HG03095 (cell line): Measurements from ENCODE around the gene SMC1B.
"Not testable (repeated sequence)": the region's sequence is repeated elsewhere in the genome, so short reads cannot be mapped to it uniquely, and the experiment has no call there.

Experiments used
- ATAC-seq: cut with Tn5 transposase; IDR thresholded peaks from one replicate; pipeline ENCODE4 v1.9.1; 2021; ENCODE audit warnings: moderate library complexity; ENCODE audit not compliant: unreplicated experiment

Gene SMC1B

GRCh38 chr22:45421349-45422055, 8.1 kb upstream of the SMC1B start:
- no peak for ATAC-seq

GRCh38 chr22:45420539-45420938, 7.1 kb upstream of the SMC1B start:
- no peak for ATAC-seq

GRCh38 chr22:45420011-45420410, 6.6 kb upstream of the SMC1B start:
- no peak for ATAC-seq

- ATAC-seq = no peak
These were observed 5.4 kb upstream of the SMC1B start for GRCh38 chr22:45418770-45419138.

- ATAC-seq = no peak
These were observed 4.8 kb upstream of the SMC1B start for GRCh38 chr22:45418056-45418769.

GRCh38 chr22:45413013-45413367, 409 bp downstream of the SMC1B start:
- ATAC-seq = no peak

GRCh38 chr22:45407793-45408192, 5.6 kb downstream of the SMC1B start:
- no peak for ATAC-seq

- no peak for ATAC-seq
These were observed 10.9 kb downstream of the SMC1B start for GRCh38 chr22:45402466-45402985.

GRCh38 chr22:45399712-45400445, 13.5 kb downstream of the SMC1B start:
- ATAC-seq = no peak

GRCh38 chr22:45398214-45398613, 15.2 kb downstream of the SMC1B start:
- no peak for ATAC-seq

- no peak for ATAC-seq
These were observed 15.6 kb downstream of the SMC1B start for GRCh38 chr22:45397806-45398205.

- ATAC-seq = no peak
These were observed 23.9 kb downstream of the SMC1B start for GRCh38 chr22:45389546-45389945.

- no peak for ATAC-seq
These were observed 32.1 kb downstream of the SMC1B start for GRCh38 chr22:45381348-45381747.

- no peak for ATAC-seq
These were observed 36.7 kb downstream of the SMC1B start for GRCh38 chr22:45376703-45377102.

- ATAC-seq = no peak
These were observed 37.4 kb downstream of the SMC1B start for GRCh38 chr22:45376009-45376408.

GRCh38 chr22:45373592-45373991, 39.8 kb downstream of the SMC1B start:
- ATAC-seq = not testable (repeated sequence)

GRCh38 chr22:45366713-45367112, 46.7 kb downstream of the SMC1B start:
- no peak for ATAC-seq

GRCh38 chr22:45359627-45360026, 53.8 kb downstream of the SMC1B start:
- ATAC-seq = no peak

GRCh38 chr22:45358127-45358526, 55.3 kb downstream of the SMC1B start:
- ATAC-seq = no peak

GRCh38 chr22:45357490-45357889, 55.9 kb downstream of the SMC1B start:
- no peak for ATAC-seq

GRCh38 chr22:45353786-45354185, 59.6 kb downstream of the SMC1B start:
- ATAC-seq = no peak

- ATAC-seq = not testable (repeated sequence)
These were observed 60.6 kb downstream of the SMC1B start for GRCh38 chr22:45352757-45353156.
